ENCODE results near the gene PARD3B.

The PARD3B gene

GRCh38 chr2:204717591-204717990, 172.3 kb downstream of the PARD3B start:
- DNase-seq: no peak

- DNase-seq: no peak
Measured at GRCh38 chr2:204718607-204719006, 173.3 kb downstream of the PARD3B start.

DNA sequence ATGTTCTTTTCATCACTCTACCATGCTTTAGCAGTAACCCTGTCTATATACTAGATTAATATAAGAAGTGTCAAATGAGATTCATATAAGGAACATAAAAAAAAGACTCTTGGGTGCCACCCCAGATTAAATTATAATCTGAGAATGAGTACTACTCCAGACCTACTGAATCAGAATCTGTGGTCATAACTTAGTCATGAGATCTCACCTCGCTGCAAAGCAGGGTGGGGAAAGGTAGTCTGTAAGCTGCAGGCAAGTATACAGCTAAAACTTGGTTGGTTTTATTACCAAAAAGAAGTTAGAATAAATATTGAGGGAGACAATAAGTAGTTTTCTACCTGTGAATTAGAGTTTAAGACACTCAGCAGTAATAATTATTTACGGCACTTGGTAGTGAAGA, 175.6 kb downstream of the PARD3B start:
- DNase-seq: no peak

- no peak for DNase-seq
Measured at GRCh38 chr2:204722207-204722606, 176.9 kb downstream of the PARD3B start.

- DNase-seq: no peak
Measured at GRCh38 chr2:204722691-204723090, 177.4 kb downstream of the PARD3B start.

DNA sequence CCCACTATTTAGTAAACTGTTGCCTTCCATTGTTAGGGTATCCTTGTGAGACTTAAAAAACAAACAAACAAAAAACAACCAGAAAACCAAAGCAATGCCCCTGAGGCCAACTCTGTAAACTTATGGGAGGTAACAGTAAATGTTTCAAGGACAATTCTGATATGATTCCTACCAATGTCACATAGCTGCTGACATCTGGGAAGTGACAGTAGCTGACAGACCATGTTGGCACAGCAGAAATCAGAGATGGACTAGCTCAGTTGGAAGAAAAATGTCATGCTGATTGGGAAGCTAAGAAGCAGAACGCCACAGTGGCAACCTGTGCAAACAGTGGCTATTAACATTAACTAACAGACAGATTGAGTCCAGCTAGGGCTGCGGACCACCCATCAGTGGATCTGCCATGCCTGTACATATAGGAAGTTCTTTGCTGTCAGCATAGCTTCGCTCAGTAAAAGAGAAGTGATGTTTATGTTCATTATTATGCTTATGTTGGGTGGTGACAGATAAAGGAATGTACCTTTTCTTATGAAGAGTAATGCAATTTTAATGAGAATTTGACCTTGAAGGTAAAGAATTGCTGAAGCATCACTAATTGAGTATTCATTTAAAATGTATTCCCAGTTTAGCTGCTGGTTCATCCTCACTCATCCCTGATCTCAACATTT, 180.6 kb downstream of the PARD3B start:
- DNase-seq: no peak

DNA sequence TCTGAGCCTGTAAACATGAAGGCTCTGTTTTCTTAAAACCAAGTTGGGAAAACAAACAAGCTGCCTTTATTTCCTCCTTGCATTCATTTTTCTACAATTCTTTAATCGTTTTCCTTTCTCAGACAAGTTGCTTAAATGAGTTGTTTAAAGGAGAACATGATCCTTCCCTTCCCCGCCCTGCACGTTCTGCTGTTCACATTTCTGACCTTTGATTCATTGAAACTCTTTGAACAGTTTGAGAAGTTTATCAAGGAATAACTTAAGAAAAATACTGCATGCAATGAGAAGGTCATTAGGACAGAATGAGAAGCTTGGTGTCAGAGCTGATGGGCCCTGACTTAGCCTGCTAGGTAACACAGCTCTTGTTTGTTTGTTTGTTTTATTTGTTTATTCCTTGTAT, 181.6 kb downstream of the PARD3B start:
- no peak for DNase-seq

- no peak for DNase-seq
Measured at GRCh38 chr2:204727368-204727767, 182.1 kb downstream of the PARD3B start.

GRCh38 chr2:204730603-204731002, 185.3 kb downstream of the PARD3B start:
- DNase-seq: no peak

DNA sequence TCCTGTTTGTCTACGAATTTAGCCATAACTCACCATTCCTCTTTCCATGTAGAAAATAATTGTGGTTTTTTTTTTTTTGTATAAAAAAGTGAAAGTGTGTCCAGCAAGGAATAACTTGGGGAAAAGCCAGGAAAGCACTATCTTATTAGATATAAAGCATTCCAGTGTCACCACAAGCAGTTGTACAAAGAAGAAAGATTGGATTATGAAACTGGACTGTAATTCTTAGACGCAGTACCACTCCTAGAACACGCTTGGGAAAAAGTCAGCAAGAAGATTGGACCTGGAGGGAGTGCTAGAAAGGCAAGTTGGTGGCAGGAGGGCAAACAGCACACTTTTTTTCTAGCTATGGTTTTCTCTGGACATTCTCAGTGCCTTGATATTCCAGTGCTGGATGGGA, 186.7 kb downstream of the PARD3B start:
- DNase-seq: no peak

- DNase-seq: no peak
Measured at GRCh38 chr2:204737296-204737695, 192.0 kb downstream of the PARD3B start.

GRCh38 chr2:204738721-204739120, 193.4 kb downstream of the PARD3B start:
- no peak for DNase-seq

DNA sequence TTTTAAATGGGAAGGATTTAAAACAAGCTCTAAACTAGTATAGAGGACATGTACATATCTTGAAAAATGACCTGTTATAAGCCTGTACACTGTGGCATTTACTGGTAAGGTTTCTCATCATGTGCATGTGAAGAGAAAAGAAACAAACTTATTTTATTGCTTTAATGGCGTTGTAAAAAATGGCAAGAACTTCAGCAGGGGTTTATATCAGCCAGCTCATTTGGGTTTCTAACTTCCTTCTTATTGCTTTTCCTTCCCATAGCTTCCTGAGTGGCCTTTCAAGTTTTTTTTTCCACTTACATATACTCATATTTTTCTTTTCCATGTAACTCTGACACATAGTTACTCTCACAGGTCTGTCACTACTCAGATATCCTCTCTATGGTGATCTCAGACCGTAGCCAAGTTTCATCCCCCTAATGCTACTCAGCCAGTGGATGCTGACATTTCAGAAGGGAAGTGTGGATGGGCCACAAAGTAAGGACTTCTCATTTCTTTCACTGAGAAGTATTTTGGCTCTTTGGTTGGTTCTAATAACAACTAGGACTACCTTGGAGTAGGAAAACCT, 198.2 kb downstream of the PARD3B start:
- no peak for DNase-seq

GRCh38 chr2:204744506-204744905, 199.2 kb downstream of the PARD3B start:
- DNase-seq: no peak

- DNase-seq: no peak
Measured at GRCh38 chr2:204748286-204748685, 203.0 kb downstream of the PARD3B start.

GRCh38 chr2:204749319-204749718, 204.0 kb downstream of the PARD3B start:
- no peak for DNase-seq

GRCh38 chr2:204750389-204750788, 205.1 kb downstream of the PARD3B start:
- DNase-seq: no peak

DNA sequence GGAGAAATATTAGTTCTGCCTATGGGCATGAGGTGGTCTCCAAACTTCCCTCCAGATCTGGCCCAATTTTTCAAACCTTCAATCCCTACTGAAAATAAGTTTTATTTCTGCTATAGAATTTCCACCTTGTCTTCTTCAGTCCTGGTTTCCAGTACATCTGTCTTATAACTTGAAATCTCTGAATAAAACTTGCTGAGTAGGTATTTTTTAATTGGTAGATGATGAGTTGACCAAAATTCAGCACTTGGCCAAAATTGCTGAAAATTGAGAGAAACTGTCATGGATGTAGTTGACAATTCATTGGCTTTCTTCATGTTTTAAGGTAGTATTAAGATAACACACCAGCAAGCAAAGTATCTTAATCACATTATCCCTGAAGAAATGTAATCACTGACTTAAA, 206.2 kb downstream of the PARD3B start:
- DNase-seq: no peak

DNA sequence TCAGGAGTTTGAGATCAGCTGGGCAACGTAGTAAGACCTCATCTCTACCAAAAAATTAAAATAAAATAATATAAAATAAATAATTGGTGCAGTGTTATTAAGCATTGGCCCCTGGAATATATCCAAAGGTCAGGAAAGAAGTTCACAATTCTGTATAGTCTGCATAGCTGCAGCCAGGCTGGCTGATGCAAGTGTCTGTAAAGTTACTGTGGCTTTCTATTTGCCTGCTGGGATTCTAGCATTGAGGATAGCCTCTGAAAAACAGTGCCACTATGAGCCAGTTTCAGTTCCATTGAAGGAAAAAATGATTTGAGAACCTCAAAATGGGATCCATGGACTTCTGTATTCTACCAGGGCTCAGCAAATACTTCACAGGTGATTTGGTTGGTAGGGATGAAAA, 208.6 kb downstream of the PARD3B start:
- peak; percentile 6 for DNase-seq

- DNase-seq: no peak
Measured at GRCh38 chr2:204754898-204755297, 209.6 kb downstream of the PARD3B start.

- no peak for DNase-seq
Measured at GRCh38 chr2:204763974-204764703, 218.9 kb downstream of the PARD3B start.

DNA sequence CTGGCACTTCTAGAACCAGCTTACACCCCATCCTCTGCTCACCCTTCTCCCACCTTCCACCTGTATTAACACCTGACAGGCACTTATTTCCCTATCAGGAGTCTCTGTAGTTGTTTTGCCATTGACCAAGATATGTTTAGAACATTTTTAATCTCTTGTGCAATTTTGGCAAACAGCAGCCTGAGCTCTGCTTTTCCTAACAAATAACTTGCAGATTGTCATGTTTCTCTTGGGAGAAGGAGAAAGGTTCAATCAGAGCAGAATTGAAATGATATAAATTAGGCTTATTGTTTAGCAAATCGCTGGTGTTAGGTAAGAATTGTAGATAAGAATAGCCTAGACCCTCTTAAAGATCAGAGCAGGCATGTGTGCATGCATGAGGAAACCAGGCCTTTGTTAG, 225.5 kb downstream of the PARD3B start:
- DNase-seq: no peak

GRCh38 chr2:204771721-204772120, 226.4 kb downstream of the PARD3B start:
- DNase-seq: no peak

- no peak for DNase-seq
Measured at GRCh38 chr2:204772546-204772945, 227.3 kb downstream of the PARD3B start.

Measured in NCI-H69 (cell line).